BE2C (cell line): ENCODE measurements around the gene PDE2A.

Source experiments
- DNase-seq: peaks from one replicate; pipeline ENCODE4 v3.0.0-alpha.2; 2020
- H3K27me3 ChIP-seq: fragments of 250-450 bp; sonication (Bioruptor Pico); 2 replicates; pipeline ENCODE4 v1.5.1; 2020; ENCODE audit warnings: mild to moderate bottlenecking
- H3K36me3 ChIP-seq: fragments of 250-450 bp; sonication (Bioruptor Pico); 2 replicates; pipeline ENCODE4 v1.5.1; 2020; ENCODE audit warnings: mild to moderate bottlenecking
- H3K4me1 ChIP-seq: fragments of 250-450 bp; sonication (Bioruptor Pico); 2 replicates; pipeline ENCODE4 v1.5.1; 2020
- H3K4me3 ChIP-seq: 2 replicates; pipeline ENCODE4 v1.5.1; 2011; ENCODE audit warnings: low read depth, low read length
- H3K9me3 ChIP-seq: fragments of 250-450 bp; sonication (Bioruptor Pico); 2 replicates; pipeline ENCODE4 v1.5.1; 2020
- TF ChIP-seq, protein P1 (sequence below): IDR thresholded peaks from 2 replicates; pipeline ENCODE4 v1.5.1; 2012; ENCODE audit warnings: mild to moderate bottlenecking, low read depth, low read length

Gene PDE2A

GRCh38 chr11:72647882-72648281 is 26.3 kb downstream of the PDE2A start:
- TF ChIP-seq, protein P1, sequence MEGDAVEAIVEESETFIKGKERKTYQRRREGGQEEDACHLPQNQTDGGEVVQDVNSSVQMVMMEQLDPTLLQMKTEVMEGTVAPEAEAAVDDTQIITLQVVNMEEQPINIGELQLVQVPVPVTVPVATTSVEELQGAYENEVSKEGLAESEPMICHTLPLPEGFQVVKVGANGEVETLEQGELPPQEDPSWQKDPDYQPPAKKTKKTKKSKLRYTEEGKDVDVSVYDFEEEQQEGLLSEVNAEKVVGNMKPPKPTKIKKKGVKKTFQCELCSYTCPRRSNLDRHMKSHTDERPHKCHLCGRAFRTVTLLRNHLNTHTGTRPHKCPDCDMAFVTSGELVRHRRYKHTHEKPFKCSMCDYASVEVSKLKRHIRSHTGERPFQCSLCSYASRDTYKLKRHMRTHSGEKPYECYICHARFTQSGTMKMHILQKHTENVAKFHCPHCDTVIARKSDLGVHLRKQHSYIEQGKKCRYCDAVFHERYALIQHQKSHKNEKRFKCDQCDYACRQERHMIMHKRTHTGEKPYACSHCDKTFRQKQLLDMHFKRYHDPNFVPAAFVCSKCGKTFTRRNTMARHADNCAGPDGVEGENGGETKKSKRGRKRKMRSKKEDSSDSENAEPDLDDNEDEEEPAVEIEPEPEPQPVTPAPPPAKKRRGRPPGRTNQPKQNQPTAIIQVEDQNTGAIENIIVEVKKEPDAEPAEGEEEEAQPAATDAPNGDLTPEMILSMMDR = no peak
- Histone ChIP-seq H3K4me1 (peaks cover 19% of the 10 kb centered on the region), H3K4me3 (no peak overlapping the region), H3K9me3 (no peaks in the 10 kb centered on the region), H3K36me3 (peaks cover 44% of the 10 kb centered on the region), H3K27me3 (no peaks in the 10 kb centered on the region)
- DNase-seq = no peak

DNA sequence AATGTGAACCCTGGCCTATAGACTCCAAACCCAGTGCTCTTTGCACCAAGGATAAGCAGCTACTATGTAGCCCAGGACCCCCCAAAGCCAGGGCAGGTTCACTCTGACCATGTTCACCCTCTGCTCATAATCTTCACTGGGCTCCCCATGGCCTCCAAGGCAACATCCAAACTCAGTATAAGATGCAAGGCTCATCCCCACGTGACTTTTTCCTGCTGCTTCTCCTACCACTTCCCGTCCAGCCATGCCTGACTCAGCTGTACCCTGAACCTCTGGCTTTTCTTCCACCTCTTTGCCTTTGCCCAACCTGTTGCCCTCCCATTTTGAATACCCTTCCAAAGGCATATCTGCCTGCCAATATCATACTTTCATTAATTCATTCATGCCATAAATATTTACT is 27.8 kb downstream of the PDE2A start:
- no peaks in the 10 kb centered on the region for H3K27me3 ChIP-seq
- no peak for DNase-seq
- H3K4me1 ChIP-seq = peaks cover 10% of the 10 kb centered on the region
- no peaks in the 10 kb centered on the region for H3K9me3 ChIP-seq
- TF ChIP-seq, protein P1 = no peak
- peaks cover 39% of the 10 kb centered on the region for H3K36me3 ChIP-seq
- H3K4me3 ChIP-seq = no peak overlapping the region

- peaks cover 6% of the 10 kb centered on the region for H3K4me1 ChIP-seq
- no peak for DNase-seq
- H3K36me3 ChIP-seq = peaks cover 43% of the 10 kb centered on the region
- H3K9me3 ChIP-seq = no peaks in the 10 kb centered on the region
- TF ChIP-seq, protein P1 = no peak
- H3K27me3 ChIP-seq = no peaks in the 10 kb centered on the region
- H3K4me3 ChIP-seq = no peak overlapping the region
Measured at GRCh38 chr11:72646024-72646423, 28.2 kb downstream of the PDE2A start.

- H3K36me3 ChIP-seq = peaks cover 38% of the 10 kb centered on the region
- TF ChIP-seq, protein P1 = no peak
- H3K27me3 ChIP-seq = no peaks in the 10 kb centered on the region
- no peaks in the 10 kb centered on the region for H3K4me1 ChIP-seq
- no peak for DNase-seq
- H3K9me3 ChIP-seq = no peaks in the 10 kb centered on the region
- H3K4me3 ChIP-seq = no peak overlapping the region
Measured at GRCh38 chr11:72643547-72643946, 30.7 kb downstream of the PDE2A start.

DNA sequence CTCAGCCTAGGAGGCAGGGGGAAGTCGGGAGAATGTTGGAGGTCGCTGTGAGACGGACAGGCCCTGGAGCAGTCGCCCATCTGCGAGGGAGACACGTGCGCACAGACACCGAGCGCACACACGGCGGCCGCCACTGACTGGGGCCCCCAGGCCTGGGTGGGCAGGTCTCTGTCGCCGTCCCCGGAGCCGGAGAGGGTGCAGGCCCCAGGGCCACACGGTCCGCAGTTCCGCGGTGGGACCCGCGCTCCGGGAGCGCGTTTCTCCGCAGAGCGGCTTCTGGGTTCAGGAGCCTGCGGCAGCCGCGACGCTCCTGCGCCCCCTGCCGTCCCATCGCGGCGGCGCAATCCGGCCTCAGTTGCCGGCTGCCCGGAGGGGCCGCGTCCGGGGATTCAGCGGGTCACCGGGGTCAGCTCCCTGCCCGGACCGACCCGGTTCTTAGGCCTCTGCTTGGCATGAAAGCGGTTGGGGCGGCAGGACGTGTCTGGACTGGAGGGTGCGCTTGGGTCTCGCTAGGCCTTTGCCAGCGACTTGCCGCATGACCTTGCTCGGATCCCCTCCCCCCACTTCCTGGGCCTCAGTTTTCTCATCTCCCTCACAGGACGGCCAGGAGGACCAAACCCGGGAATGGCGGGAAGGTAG is 31.2 kb downstream of the PDE2A start:
- Histone ChIP-seq H3K27me3 (no peaks in the 10 kb centered on the region), H3K9me3 (no peaks in the 10 kb centered on the region), H3K4me1 (peaks cover 4% of the 10 kb centered on the region), H3K4me3 (peak overlapping the region; percentile 50), H3K36me3 (peaks cover 40% of the 10 kb centered on the region)
- DNase-seq = peak; percentile 81
- TF ChIP-seq, protein P1 = peak; percentile 87

- TF ChIP-seq, protein P1 = no peak
- Histone ChIP-seq H3K4me3 (peak overlapping the region; percentile 50), H3K27me3 (no peaks in the 10 kb centered on the region), H3K36me3 (peaks cover 41% of the 10 kb centered on the region), H3K4me1 (peaks cover 11% of the 10 kb centered on the region), H3K9me3 (no peaks in the 10 kb centered on the region)
- peak; percentile 57 for DNase-seq
Measured at GRCh38 chr11:72642043-72642883, 32.0 kb downstream of the PDE2A start.
